ENCODE results near the gene SYNDIG1L.

- TF ChIP-seq GATA2 (IDR thresholded peaks at IDR 0.05; ENCODE audit: low read depth, low read length), result no peak
- no peak for TF ChIP-seq GATA3 (IDR thresholded peaks at IDR 0.05; ENCODE audit: low read depth, low read length)
Measured at GRCh38 chr14:74425525-74426201, 347 bp downstream of the SYNDIG1L start.

All from SH-SY5Y (cell line).